ENCODE results near the gene C1QTNF1.
"Not testable (repeated sequence)": the region's sequence is repeated elsewhere in the genome, so short reads cannot be mapped to it uniquely, and the experiment has no call there.

The C1QTNF1 gene

DNA sequence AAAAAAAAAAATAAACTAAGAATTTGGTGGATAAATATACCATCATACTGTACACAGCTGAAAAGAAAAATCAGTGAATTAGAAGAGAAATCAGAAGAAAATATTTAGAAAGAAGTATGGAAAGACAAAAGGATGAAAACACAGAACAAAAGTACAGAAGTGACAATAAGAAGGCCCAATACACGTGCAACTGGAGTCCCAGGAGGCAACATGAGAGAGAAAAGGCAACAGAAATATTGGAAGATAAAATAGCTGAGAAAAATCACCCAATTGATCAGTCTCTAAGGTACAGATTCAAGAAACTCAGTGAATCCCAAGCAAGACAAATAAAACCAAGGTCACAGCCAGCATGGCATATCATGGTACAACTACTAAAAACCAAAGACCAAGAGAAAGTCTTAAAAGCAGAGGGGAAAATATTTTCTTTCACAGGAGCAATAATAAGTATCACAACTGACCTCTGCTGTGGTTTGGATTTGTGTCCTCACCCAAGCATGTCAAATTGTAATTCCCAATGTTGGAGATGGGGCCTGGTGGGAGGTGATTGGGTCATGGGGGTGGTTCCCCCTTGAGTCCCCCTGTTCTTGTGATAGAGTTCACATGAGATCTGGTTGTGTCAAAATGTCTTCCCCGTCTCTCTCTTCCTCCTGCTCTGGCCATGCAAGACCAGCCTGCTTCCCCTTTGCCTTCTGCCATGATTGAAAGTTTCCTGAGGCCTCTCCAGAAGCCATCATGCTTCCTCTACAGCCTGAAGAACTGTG, 30.4 kb downstream of the C1QTNF1 start:
- no peak for DNase-seq (ENCODE audit: low read depth)

DNA sequence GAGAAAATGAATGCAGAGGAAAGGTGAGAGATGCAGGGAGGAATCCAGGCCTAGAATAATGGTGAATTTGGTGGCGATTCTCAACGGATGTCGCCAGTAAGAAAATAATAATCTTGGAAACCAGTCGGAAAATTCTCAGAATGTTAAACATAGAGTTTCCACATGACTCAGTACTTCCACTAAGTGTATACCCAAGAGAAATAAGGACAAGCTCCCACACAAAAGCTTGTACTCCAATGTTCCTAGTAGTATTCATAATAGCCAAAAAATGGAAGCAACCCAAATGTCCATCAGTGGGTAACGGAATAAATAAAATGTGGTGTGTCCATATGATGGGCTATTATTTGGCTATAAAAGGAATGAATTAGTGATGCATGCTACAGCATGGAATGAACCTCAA, 31.2 kb downstream of the C1QTNF1 start:
- DNase-seq (ENCODE audit: low read depth), result no peak

DNA sequence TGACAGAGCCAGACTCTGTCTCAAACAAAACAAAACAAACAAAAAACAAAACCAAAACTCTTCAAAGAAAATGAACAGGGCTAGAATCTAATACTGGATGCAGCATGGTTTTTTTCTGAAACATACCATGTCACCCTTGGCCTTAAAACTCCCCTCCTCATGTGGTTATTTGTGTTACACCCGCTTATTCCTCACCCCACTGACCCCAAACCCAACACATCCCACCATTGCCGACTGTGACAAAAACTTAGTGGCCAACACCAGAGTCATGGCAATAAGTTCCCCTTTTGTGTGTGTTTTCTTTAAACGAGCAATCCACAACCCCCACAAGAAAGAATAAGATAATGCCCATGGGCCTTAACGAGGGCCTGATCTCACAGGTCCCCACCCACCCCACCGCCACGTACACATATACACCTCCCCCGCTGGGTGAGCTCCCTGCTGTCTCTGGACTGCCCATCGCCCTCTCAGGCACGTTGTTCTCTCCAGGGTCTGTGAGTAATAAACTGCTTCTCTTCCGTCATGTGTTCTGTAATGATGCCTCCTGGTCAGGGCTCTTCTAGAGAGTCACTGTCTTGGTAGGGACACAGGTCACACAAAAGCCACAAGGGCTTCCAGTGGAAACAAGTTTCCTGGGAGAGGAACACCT, 33.9 kb downstream of the C1QTNF1 start:
- DNase-seq (ENCODE audit: low read depth), result no peak

DNA sequence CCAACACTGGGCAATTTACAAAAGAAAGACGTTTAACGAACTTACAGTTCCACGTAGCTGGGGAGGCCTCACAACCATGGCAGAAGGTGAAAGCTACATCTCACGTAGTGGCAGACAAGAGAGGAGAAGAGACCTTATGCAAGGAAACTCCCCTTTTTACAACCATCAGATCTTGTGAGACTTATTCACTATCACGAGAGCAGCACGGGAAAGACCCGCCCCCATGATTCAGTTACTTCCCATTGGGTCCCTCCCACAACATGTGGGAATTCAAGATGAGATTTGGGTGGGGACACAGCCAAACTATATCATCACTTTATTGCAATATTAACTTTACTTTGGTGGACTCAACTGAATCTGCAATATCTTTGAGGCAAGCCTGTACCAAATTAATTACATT, 38.7 kb downstream of the C1QTNF1 start:
- DNase-seq (ENCODE audit: low read depth), result no peak

DNA sequence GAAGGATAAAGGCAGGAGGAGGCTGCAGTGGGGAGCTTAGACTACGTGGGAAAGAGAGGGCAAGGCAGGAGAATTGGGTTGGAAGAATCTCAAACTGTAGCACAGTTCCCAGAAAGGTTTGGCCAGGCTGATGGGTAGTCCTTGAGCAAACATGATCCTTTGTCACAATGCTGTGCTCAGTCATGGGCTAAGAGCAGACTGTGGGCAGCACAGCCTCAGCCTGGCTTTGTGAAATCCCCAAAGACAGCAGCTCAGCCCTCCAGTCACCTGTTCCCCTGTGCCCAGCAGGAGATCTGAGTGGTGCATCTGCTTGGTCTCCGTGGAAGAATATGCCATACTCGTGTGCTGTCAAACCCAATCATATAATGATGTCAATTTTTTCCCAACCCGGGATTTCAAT, 40.1 kb downstream of the C1QTNF1 start:
- no peak for DNase-seq (ENCODE audit: low read depth)

DNA sequence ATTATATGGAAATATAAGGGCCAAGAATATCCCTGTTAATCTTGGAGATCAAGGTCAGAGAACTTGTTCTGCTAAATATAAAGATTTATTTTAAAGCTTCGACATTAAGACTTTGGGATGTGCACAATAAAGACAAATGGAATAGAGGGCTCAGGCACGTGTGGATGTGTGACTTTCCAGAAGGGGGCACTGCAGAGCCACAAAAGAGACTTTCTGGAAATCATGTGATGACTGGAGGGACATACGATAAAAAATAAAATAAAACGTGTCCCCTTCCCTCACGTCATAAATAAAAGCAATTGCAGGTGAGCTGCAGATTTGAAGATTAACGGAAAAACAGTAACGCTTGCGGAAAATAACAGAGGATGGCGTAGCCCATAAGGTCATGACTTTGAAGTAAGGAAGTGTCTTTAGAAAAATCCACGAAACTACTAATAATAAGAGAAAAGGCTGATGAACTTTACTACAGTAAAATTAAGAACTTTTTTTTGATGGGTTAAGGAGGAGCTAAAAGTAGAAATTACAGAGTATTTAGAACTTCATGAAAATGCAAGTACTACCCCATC, 41.2 kb downstream of the C1QTNF1 start:
- DNase-seq (ENCODE audit: low read depth), result no peak

DNA sequence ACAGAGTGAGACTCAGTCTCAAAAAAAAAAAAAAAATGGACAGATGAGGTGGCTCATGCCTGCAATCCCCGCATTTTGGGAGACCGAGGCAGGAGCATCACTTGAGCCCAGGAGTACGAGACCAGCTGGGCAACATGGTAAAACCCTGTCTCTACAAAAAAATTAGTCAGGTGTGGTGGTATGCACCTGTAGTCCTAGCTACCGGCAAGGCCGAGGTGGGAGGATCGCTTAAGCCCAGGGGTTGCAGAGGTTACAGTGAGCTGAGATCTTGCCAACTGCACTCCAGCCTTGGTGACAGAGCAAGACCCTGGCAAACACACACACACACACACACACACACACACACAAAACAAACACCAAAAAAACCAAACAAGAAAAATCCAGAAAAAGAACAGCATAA, 43.0 kb downstream of the C1QTNF1 start:
- no peak for DNase-seq (ENCODE audit: low read depth)

DNA sequence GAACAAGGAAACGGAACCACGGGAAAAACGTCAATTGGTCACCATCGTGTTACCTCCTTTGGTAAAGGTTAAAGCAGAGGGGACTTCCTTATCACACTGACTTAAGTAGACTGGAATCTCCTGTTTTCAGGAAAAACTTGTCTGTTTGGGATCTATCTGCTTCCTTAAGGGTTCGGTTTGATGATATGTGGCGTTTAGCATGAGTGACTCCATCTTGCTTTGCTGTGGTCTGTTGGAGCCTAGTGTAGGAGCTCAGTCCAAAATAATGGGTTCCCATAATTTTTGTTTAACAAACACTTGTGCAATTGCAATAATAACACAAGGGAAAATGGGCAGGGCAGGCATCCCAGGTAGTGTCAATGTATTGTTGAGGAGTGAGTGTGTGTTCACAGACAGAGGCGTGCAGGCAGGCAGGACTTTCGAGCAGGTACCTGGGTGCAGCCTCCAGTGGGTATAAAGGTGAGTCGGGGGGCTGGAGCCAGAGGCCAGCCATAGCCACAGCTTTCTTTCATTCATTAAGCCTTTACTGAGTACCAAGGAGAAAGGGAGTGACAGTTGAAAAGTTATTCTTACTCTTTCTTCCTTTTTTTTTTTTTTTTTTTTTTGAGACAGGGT, 46.4 kb downstream of the C1QTNF1 start:
- no peak for DNase-seq (ENCODE audit: low read depth)

DNA sequence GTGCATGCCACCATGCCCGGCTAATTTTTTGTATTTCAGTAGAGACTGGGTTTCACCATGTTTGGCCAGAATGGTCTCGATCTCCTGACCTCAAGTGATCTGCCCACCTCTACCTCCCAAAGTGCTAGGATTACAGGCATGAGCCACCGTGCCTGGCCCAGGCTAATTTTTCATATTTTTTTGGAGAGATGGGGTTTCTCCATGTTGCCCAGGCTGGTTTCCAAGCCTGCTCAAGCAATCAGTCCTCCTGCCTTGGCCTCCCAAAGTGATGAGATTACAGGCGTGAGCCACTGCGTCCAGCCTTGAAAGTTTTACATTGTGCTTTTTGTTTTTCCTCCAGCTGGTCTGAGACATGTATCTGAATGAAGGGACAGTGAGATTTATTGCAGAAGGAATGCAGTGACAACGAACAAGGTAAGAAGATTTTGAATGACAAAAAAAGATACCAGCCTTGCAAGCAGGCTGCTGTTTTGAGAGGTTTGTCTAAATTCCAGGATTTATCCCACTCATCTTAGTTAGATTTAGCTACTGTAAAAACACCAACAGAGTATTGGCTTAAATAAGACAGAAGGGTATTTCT, 47.3 kb downstream of the C1QTNF1 start:
- no peak for DNase-seq (ENCODE audit: low read depth)

DNA sequence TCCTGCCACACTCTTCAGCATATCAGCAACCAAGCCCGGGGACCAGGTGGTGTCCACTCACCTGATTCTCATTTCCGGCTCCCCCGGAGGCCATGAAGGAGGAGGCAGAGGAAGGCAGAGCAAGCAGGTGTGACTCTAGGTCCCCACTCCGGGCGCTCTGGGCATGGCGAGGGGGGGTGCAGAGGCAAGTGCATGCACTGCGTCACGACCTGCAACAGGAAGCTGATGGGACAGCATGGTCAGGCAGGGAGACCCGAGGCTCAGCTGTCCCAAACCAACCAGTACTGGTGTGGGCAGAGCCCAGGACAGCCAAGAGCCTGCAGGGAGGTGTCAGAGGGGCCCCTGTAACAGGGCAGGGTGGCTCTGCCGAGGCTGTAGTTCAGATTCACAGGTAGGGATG, 48.6 kb downstream of the C1QTNF1 start:
- DNase-seq (ENCODE audit: low read depth), result no peak

DNA sequence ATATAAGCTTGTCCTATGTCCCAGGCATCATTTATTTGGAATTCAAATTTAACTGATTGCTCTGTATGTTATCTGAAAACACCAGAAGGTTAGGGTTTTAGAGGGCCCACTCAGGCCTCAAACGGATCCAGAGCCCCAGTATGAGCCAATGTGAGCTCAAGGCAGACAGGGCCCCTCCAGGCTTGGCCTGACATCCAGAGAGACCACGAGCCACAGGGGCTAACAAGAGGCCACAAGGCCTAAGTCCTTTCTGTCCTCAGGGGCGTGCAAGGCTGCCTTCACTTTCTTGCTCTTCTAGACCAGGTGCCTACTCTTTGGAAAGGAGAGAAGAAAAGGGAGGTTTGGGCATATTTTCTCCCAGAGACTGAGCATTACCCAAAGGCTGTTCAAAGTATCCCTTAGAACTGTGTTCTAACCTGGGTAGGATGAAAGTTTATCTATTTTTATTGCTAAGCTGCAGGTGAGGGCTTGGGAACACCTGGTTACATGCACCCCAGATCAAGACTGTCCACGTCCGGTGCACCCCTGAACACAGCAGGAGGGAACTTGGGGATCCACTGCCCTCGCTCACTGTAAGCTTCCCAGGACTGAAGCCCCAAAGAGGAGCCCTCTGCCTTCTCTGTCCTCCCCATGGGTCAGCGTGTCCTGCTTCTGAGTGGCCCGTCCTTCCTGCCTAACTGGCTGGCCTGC, 49.2 kb downstream of the C1QTNF1 start:
- DNase-seq (ENCODE audit: low read depth), result no peak

DNA sequence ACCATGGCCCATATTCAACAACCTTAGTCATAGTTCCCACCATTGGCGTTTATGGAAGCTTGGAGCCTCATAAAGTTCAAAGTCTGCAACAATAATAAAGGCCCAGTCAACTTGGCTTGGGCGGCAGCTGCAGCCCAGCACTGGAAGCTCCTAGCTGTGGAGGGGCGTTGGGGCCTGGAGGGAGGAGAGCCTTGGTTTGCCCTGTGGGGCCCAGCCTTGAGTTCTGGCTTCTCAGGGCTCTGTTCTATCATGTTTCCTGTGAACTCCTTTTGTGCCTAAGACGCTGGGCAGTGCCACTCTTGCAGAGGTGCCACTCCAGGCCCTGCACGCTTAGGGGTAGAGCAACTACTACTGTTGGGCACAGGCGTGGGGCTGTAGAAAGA, 49.7 kb downstream of the C1QTNF1 start:
- DNase-seq (ENCODE audit: low read depth), result no peak

DNA sequence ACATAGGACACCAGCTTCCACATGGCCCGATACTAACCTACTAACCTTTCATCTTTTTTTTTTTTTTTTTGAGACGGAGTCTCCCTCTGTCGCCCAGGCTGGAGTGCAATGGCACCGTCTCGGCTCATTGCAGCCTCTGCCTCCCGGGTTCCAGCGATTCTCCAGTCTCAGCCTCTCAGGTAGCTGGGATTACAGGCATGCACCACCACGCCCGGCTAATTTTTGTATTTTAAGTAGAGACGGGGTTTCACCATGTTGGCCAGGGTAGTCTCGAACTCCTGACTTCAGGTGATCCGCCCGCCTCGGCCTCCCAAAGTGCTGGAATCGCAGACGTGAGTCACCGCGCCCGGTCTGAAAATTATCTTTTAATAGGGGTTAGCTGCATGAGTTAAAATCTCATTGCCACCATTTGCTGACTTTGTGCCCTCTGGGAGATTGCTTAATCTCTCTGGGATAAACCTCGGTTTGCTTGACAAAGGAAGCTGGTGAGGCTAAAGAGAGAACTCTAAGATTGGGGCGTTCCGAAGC, 50.2 kb downstream of the C1QTNF1 start:
- DNase-seq (ENCODE audit: low read depth), result not testable (repeated sequence)

DNA sequence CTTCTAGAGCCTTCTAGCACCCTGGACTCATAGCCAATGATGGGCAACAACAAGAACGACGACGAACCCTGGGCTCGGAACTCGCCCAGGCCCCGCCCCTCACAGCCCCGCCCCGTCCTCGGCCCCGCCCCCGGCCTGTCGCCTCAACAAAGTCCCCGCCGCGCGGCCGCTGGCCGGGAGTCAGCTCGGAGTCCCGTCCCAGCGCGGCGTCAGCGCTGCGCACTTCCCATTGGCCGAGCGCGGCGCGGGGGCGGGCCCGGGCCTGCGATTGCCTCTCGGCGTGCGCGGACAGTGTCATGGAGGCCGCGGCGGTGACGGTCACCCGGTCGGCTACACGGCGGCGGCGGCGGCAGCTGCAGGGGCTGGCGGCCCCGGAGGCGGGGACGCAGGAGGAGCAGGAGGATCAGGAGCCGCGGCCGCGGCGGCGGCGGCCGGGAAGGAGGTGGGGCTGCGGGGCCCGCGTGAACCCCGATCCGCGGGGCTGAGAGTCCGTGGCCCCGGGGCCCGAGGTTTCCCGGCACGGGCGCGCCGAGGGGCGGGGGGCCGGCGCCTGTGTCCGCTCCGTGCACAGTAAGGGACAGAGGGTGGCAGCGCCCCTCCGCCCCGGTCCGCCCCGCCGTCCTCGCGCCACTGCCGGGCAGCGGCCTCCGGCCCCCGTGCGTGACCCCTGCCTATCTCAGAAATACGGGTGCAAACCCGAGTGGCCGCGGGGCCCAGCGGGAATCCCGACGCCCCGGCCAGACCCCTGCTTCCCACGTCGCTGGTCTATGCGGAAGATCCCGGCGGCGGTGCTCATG, 50.9 kb downstream of the C1QTNF1 start, which contains the start of gene ENGASE:
Gene ENGASE, plus strand, starts transcription at position 176 of the 797 bp plus-strand sequence. Its CDS starts 121 bp downstream, at position 297.
- peak; percentile 40 for DNase-seq (ENCODE audit: low read depth)

DNA sequence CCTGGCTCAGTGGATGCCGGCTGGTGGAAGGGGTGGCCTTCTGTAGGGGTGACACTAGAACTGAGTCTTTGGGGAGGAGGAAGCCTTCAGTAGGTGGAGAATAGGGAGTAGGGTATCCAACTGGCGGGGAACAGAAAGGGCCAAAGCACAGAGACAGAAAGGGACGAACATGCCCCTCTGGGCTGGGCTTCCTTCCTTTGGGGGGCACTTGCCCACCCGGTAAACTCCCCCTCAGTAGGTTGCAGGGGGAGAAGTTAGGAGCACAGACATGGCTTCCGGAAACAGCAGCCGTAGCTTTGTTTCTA, 51.4 kb downstream of the C1QTNF1 start:
- DNase-seq (ENCODE audit: low read depth), result no peak

DNA sequence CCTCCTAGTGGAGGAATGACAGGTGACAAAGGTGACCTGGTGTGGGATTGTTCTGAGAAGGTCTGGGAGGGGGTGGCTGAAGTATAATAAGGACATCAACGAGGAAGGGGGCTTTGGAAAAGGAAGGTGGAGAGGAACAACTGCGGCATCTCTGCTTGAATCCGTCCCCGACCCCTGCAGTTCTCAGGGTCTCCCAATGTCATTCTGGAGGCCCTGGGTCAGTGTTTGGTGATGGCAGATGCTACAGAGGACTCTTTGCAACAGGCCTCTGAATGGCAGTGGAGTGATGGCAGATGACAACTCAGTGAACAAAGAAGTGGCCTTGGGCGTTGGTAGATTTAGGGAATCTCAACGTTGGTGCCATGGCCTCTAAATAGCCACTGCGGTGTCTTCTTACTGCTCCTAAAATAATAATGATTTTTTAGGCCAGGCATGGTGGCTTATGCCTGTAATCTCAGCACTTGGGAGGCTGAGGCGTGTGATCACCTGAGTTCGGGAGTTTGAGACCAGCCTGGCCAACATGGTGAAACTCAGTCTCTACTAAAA, 52.0 kb downstream of the C1QTNF1 start:
- no peak for DNase-seq (ENCODE audit: low read depth)

DNA sequence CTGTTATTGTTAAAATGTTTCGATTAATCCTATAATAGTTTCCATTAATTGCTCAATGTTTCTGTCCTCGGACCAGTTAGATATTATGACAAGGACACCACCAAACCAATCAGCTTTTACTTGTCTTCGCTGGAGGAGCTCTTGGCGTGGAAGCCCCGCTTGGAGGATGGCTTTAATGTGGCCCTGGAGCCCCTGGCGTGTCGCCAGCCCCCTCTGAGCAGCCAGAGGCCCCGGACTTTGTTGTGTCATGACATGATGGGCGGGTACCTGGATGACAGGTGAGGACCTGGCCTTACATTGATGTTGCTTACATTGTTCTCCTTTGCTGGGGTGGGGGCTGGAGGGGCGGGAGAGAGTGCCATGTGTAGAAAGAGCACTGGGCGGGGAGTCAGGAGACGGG, 53.6 kb downstream of the C1QTNF1 start:
- DNase-seq (ENCODE audit: low read depth), result no peak

DNA sequence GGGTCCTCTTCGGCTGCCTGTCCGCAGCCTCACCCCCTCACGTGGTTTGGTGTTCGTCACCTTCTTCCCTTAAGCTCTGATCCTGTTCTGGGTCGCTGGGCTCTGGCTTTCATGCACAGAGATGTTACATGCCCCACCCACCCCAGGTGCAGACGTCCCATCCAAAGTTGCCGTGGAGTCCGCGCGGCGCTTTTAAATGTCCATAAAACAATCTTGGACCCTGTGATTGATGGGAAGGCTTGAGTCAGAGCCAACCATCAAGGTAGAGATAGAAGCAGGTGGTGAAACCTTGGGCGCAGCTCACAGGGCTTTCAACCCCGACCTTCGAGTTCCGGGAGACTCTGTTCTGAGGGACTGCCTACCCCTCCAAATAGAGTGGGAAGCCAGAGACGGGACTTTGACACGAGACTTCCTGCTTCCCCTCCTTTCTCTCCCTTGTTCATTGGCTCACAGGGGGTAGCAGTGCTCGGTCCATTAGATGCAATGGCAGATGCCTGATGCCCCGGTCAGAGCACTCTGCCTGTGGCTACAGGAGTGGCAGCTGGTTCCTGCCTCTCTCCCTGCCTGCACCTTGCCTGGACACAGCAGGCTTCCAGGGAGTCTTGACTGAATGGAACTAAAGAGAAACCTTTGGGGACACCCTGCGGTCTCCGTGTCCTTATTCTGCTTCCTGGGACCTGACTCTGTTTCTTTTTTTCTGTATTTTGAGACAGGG, 54.7 kb downstream of the C1QTNF1 start:
- DNase-seq (ENCODE audit: low read depth), result no peak

DNA sequence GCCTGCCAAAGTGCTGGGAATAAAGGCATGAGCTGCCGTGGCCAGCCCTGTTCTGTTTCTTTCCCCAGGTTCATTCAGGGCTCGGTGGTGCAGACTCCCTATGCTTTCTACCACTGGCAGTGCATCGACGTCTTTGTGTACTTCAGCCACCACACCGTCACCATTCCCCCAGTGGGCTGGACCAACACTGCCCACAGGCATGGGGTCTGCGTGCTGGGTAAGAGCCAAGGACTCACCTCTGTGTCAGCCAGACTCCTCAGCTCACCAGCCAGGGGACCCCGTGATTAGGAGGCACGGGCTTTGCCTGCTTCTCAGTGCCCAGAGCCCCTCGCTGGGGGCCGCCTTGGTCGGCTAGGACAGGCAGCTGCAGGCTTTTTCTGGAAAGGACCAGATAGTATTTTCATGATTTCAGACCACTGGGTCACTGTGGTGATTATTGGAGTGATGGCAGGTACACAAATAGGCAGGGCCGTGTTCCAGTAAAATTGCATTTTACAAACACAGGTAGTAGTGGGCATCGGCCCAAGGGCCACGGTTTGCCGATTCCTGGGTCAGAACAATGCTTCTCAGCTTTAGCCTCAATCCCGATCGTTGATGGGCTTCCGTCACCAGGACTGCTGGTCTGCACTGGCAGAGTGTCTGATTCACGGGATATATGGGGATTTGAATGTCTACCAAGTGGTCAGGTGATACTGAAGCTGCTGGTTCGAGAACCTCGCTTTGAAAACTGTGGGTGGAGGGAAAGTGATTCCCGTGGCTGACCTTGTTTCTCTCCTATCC, 55.6 kb downstream of the C1QTNF1 start:
- DNase-seq (ENCODE audit: low read depth), result no peak

Data from HS-27A (cell line).